Fibroblast of skin of left quadriceps (primary cell): Measurements from ENCODE around the gene DOCK4.
A peak's percentile ranks its signal among the peaks of the same experiment; 100 is the strongest.

ENCODE experiments used
- DNase-seq, 2 experiments: peaks; one replicate each; pipeline ENCODE4 v3.0.0-alpha.2; 2013; ENCODE audit warnings: low read depth in 2 of 2

The DOCK4 gene

GRCh38 chr7:111735661-111736551 lies 470.3 kb downstream of the DOCK4 start:
- DNase-seq: peak; percentile 39 to 44

- no peak for DNase-seq
Observed at GRCh38 chr7:111734954-111735660, 471.1 kb downstream of the DOCK4 start.

- no peak for DNase-seq
Observed at GRCh38 chr7:111732923-111733322, 473.3 kb downstream of the DOCK4 start.

- DNase-seq: no peak
Observed at GRCh38 chr7:111730476-111731300, 475.5 kb downstream of the DOCK4 start.

GRCh38 chr7:111730057-111730456 lies 476.1 kb downstream of the DOCK4 start:
- DNase-seq: no peak

GRCh38 chr7:111729483-111729882 lies 476.7 kb downstream of the DOCK4 start:
- DNase-seq: no peak

- no peak for DNase-seq
Observed at GRCh38 chr7:111728635-111728995, 477.6 kb downstream of the DOCK4 start.

- no peak for DNase-seq
Observed at GRCh38 chr7:111727905-111728634, 478.1 kb downstream of the DOCK4 start.

GRCh38 chr7:111718886-111719285 lies 487.3 kb downstream of the DOCK4 start:
- DNase-seq: no peak

GRCh38 chr7:111711426-111712065 lies 494.7 kb downstream of the DOCK4 start:
- DNase-seq: no peak

GRCh38 chr7:111710839-111711380 lies 495.3 kb downstream of the DOCK4 start:
- no peak for DNase-seq

- DNase-seq: no peak
Observed at GRCh38 chr7:111708072-111708471, 498.1 kb downstream of the DOCK4 start.

GRCh38 chr7:111705807-111706206 lies 500.4 kb downstream of the DOCK4 start:
- no peak for DNase-seq

GRCh38 chr7:111697771-111698170 lies 508.4 kb downstream of the DOCK4 start:
- DNase-seq: no peak

GRCh38 chr7:111694376-111694775 lies 511.8 kb downstream of the DOCK4 start:
- DNase-seq: no peak

GRCh38 chr7:111690364-111691111 lies 515.7 kb downstream of the DOCK4 start:
- no peak for DNase-seq

- no peak for DNase-seq
Observed at GRCh38 chr7:111685349-111685748, 520.9 kb downstream of the DOCK4 start.

- DNase-seq: no peak
Observed at GRCh38 chr7:111682588-111683340, 523.4 kb downstream of the DOCK4 start.

- no peak for DNase-seq
Observed at GRCh38 chr7:111681242-111681641, 525.0 kb downstream of the DOCK4 start.
